ENCODE data around the gene RNASEL.

Gene RNASEL

GRCh38 chr1:182610606-182611194 is 21.6 kb upstream of the RNASEL start:
- H3K4me3 ChIP-seq (ENCODE audit: insufficient read depth, low read depth, low read length) = no peak overlapping the region
- H3K9me3 ChIP-seq (ENCODE audit: control insufficient read depth, low read length) = no peaks in the 10 kb centered on the region
- H3K27me3 ChIP-seq (ENCODE audit: control insufficient read depth, insufficient read depth, low read length, poor library complexity, severe bottlenecking) = peaks cover 8% of the 10 kb centered on the region
- H3K4me1 ChIP-seq (ENCODE audit: control insufficient read depth, insufficient read depth, low read length) = peaks cover 31% of the 10 kb centered on the region
- WGBS, 2 experiments = 90 to 91% methylated on average over 6 of the region's 6 CpGs
- no peaks in the 10 kb centered on the region for H3K36me3 ChIP-seq (ENCODE audit: control insufficient read depth, insufficient read depth, low read length)
- H3K27ac ChIP-seq (ENCODE audit: insufficient read depth, low read depth, low read length, poor library complexity, severe bottlenecking) = no peak overlapping the region

GRCh38 chr1:182608845-182609610 is 20.0 kb upstream of the RNASEL start:
- Histone ChIP-seq H3K4me1 (ENCODE audit: control insufficient read depth, insufficient read depth, low read length) (peaks cover 32% of the 10 kb centered on the region), H3K4me3 (ENCODE audit: insufficient read depth, low read depth, low read length) (no peak overlapping the region), H3K36me3 (ENCODE audit: control insufficient read depth, insufficient read depth, low read length) (no peaks in the 10 kb centered on the region), H3K27ac (ENCODE audit: insufficient read depth, low read depth, low read length, poor library complexity, severe bottlenecking) (no peak overlapping the region), H3K9me3 (ENCODE audit: control insufficient read depth, low read length) (no peaks in the 10 kb centered on the region), H3K27me3 (ENCODE audit: control insufficient read depth, insufficient read depth, low read length, poor library complexity, severe bottlenecking) (peaks cover 20% of the 10 kb centered on the region)
- WGBS, 2 experiments = 88 to 90% methylated on average over 9 of the region's 9 CpGs

- no peaks in the 10 kb centered on the region for H3K36me3 ChIP-seq (ENCODE audit: control insufficient read depth, insufficient read depth, low read length)
- peaks cover 23% of the 10 kb centered on the region for H3K27me3 ChIP-seq (ENCODE audit: control insufficient read depth, insufficient read depth, low read length, poor library complexity, severe bottlenecking)
- H3K27ac ChIP-seq (ENCODE audit: insufficient read depth, low read depth, low read length, poor library complexity, severe bottlenecking) = no peak overlapping the region
- H3K4me3 ChIP-seq (ENCODE audit: insufficient read depth, low read depth, low read length) = no peak overlapping the region
- peaks cover 38% of the 10 kb centered on the region for H3K4me1 ChIP-seq (ENCODE audit: control insufficient read depth, insufficient read depth, low read length)
- 74 to 91% methylated on average over 1 of the region's 2 CpGs for WGBS, 2 experiments
- no peaks in the 10 kb centered on the region for H3K9me3 ChIP-seq (ENCODE audit: control insufficient read depth, low read length)
Observed at GRCh38 chr1:182608236-182608635, 19.2 kb upstream of the RNASEL start.

GRCh38 chr1:182607566-182607965 is 18.5 kb upstream of the RNASEL start:
- Histone ChIP-seq H3K4me1 (ENCODE audit: control insufficient read depth, insufficient read depth, low read length) (peaks cover 37% of the 10 kb centered on the region), H3K4me3 (ENCODE audit: insufficient read depth, low read depth, low read length) (no peak overlapping the region), H3K36me3 (ENCODE audit: control insufficient read depth, insufficient read depth, low read length) (no peaks in the 10 kb centered on the region), H3K27me3 (ENCODE audit: control insufficient read depth, insufficient read depth, low read length, poor library complexity, severe bottlenecking) (peaks cover 27% of the 10 kb centered on the region), H3K9me3 (ENCODE audit: control insufficient read depth, low read length) (no peaks in the 10 kb centered on the region), H3K27ac (ENCODE audit: insufficient read depth, low read depth, low read length, poor library complexity, severe bottlenecking) (no peak overlapping the region)
- 73 to 79% methylated on average over 1 of the region's 1 CpG for WGBS, 2 experiments

GRCh38 chr1:182604175-182605164 is 15.4 kb upstream of the RNASEL start, which contains the start of gene RGS16:
Gene RGS16 (minus strand): TSS chr1:182604389. CDS start chr1:182604259, 130 bp downstream.
- WGBS, 2 experiments = 13% methylated on average over 44 of the region's 44 CpGs
- Histone ChIP-seq H3K36me3 (ENCODE audit: control insufficient read depth, insufficient read depth, low read length) (no peaks in the 10 kb centered on the region), H3K4me1 (ENCODE audit: control insufficient read depth, insufficient read depth, low read length) (peaks cover 21% of the 10 kb centered on the region), H3K4me3 (ENCODE audit: insufficient read depth, low read depth, low read length) (peak within 1 kb of the TSS; percentile 31), H3K9me3 (ENCODE audit: control insufficient read depth, low read length) (no peaks in the 10 kb centered on the region), H3K27ac (ENCODE audit: insufficient read depth, low read depth, low read length, poor library complexity, severe bottlenecking) (no peak within 1 kb of the TSS), H3K27me3 (ENCODE audit: control insufficient read depth, insufficient read depth, low read length, poor library complexity, severe bottlenecking) (peaks cover 27% of the 10 kb centered on the region)

GRCh38 chr1:182603646-182604174 is 14.7 kb upstream of the RNASEL start:
- Histone ChIP-seq H3K36me3 (ENCODE audit: control insufficient read depth, insufficient read depth, low read length) (no peaks in the 10 kb centered on the region), H3K27me3 (ENCODE audit: control insufficient read depth, insufficient read depth, low read length, poor library complexity, severe bottlenecking) (peaks cover 27% of the 10 kb centered on the region), H3K4me3 (ENCODE audit: insufficient read depth, low read depth, low read length) (peak overlapping the region; percentile 31), H3K9me3 (ENCODE audit: control insufficient read depth, low read length) (no peaks in the 10 kb centered on the region), H3K27ac (ENCODE audit: insufficient read depth, low read depth, low read length, poor library complexity, severe bottlenecking) (no peak overlapping the region), H3K4me1 (ENCODE audit: control insufficient read depth, insufficient read depth, low read length) (peaks cover 21% of the 10 kb centered on the region)
- WGBS, 2 experiments = 33 to 35% methylated on average over 12 of the region's 12 CpGs

- peaks cover 27% of the 10 kb centered on the region for H3K27me3 ChIP-seq (ENCODE audit: control insufficient read depth, insufficient read depth, low read length, poor library complexity, severe bottlenecking)
- H3K4me3 ChIP-seq (ENCODE audit: insufficient read depth, low read depth, low read length) = no peak overlapping the region
- H3K36me3 ChIP-seq (ENCODE audit: control insufficient read depth, insufficient read depth, low read length) = no peaks in the 10 kb centered on the region
- 89% methylated on average over 10 of the region's 10 CpGs for WGBS, 2 experiments
- peaks cover 21% of the 10 kb centered on the region for H3K4me1 ChIP-seq (ENCODE audit: control insufficient read depth, insufficient read depth, low read length)
- H3K27ac ChIP-seq (ENCODE audit: insufficient read depth, low read depth, low read length, poor library complexity, severe bottlenecking) = no peak overlapping the region
- no peaks in the 10 kb centered on the region for H3K9me3 ChIP-seq (ENCODE audit: control insufficient read depth, low read length)
Observed at GRCh38 chr1:182602935-182603645, 14.0 kb upstream of the RNASEL start.

GRCh38 chr1:182601913-182602312 is 12.9 kb upstream of the RNASEL start:
- no peak overlapping the region for H3K27ac ChIP-seq (ENCODE audit: insufficient read depth, low read depth, low read length, poor library complexity, severe bottlenecking)
- no peak overlapping the region for H3K4me3 ChIP-seq (ENCODE audit: insufficient read depth, low read depth, low read length)
- H3K4me1 ChIP-seq (ENCODE audit: control insufficient read depth, insufficient read depth, low read length) = peaks cover 16% of the 10 kb centered on the region
- 70 to 75% methylated on average over 4 of the region's 4 CpGs for WGBS, 2 experiments
- H3K27me3 ChIP-seq (ENCODE audit: control insufficient read depth, insufficient read depth, low read length, poor library complexity, severe bottlenecking) = peaks cover 27% of the 10 kb centered on the region
- H3K36me3 ChIP-seq (ENCODE audit: control insufficient read depth, insufficient read depth, low read length) = no peaks in the 10 kb centered on the region
- no peaks in the 10 kb centered on the region for H3K9me3 ChIP-seq (ENCODE audit: control insufficient read depth, low read length)

- 27 to 28% methylated on average over 6 of the region's 6 CpGs for WGBS, 2 experiments
- Histone ChIP-seq H3K27me3 (ENCODE audit: control insufficient read depth, insufficient read depth, low read length, poor library complexity, severe bottlenecking) (peaks cover 27% of the 10 kb centered on the region), H3K9me3 (ENCODE audit: control insufficient read depth, low read length) (no peaks in the 10 kb centered on the region), H3K27ac (ENCODE audit: insufficient read depth, low read depth, low read length, poor library complexity, severe bottlenecking) (no peak overlapping the region), H3K4me1 (ENCODE audit: control insufficient read depth, insufficient read depth, low read length) (peaks cover 11% of the 10 kb centered on the region), H3K36me3 (ENCODE audit: control insufficient read depth, insufficient read depth, low read length) (no peaks in the 10 kb centered on the region), H3K4me3 (ENCODE audit: insufficient read depth, low read depth, low read length) (no peak overlapping the region)
Observed at GRCh38 chr1:182601416-182601786, 12.3 kb upstream of the RNASEL start.

All from ectodermal cell (in vitro differentiated cells).